Amygdala (tissue), 56 donors: ENCODE data around the gene TIAM2.
A peak's percentile ranks its signal among the peaks of the same experiment; 100 is the strongest.

Source experiments
- DNase-seq, 56 donors: peaks; one replicate each; lab custom pipeline; 2025; lab: John Stamatoyannopoulos, UW

TIAM2 gene

GRCh38 chr6:155186052-155186658 lies 191.0 kb downstream of the TIAM2 start:
- DNase-seq = no peak

- DNase-seq = no peak
These were observed 192.0 kb downstream of the TIAM2 start for GRCh38 chr6:155187106-155187505.

GRCh38 chr6:155187994-155188706 lies 193.0 kb downstream of the TIAM2 start:
- DNase-seq = no peak

- DNase-seq = peak in 1 of 56 donors; percentile 7
These were observed 193.8 kb downstream of the TIAM2 start for GRCh38 chr6:155188707-155189496.

GRCh38 chr6:155190677-155191076 lies 195.6 kb downstream of the TIAM2 start:
- no peak for DNase-seq

- no peak for DNase-seq
These were observed 198.4 kb downstream of the TIAM2 start for GRCh38 chr6:155193526-155193925.

GRCh38 chr6:155194399-155194798 lies 199.3 kb downstream of the TIAM2 start:
- DNase-seq = no peak

- DNase-seq = no peak
These were observed 200.8 kb downstream of the TIAM2 start for GRCh38 chr6:155195903-155196302.

- DNase-seq = peak in 2 of 56 donors; percentile 9 to 16
These were observed 201.8 kb downstream of the TIAM2 start for GRCh38 chr6:155196911-155197310.

GRCh38 chr6:155197932-155198331 lies 202.8 kb downstream of the TIAM2 start:
- no peak for DNase-seq

- DNase-seq = no peak
These were observed 204.9 kb downstream of the TIAM2 start for GRCh38 chr6:155200012-155200411.

- no peak for DNase-seq
These were observed 206.5 kb downstream of the TIAM2 start for GRCh38 chr6:155201461-155202226.

GRCh38 chr6:155207223-155207622 lies 212.1 kb downstream of the TIAM2 start:
- no peak for DNase-seq

GRCh38 chr6:155212106-155212505 lies 217.0 kb downstream of the TIAM2 start:
- no peak for DNase-seq

GRCh38 chr6:155212616-155213380 lies 217.7 kb downstream of the TIAM2 start:
- DNase-seq = no peak

GRCh38 chr6:155213611-155214372 lies 218.7 kb downstream of the TIAM2 start:
- DNase-seq = no peak

GRCh38 chr6:155215906-155216305 lies 220.8 kb downstream of the TIAM2 start:
- DNase-seq = no peak

GRCh38 chr6:155216312-155217046 lies 221.4 kb downstream of the TIAM2 start:
- DNase-seq = peak in 13 of 56 donors; percentile 14 to 41 (median 24)
